ENCODE results near the gene AFDN.
"Not testable (repeated sequence)": the region's sequence is repeated elsewhere in the genome, so short reads cannot be mapped to it uniquely, and the experiment has no call there.

AFDN gene

DNA sequence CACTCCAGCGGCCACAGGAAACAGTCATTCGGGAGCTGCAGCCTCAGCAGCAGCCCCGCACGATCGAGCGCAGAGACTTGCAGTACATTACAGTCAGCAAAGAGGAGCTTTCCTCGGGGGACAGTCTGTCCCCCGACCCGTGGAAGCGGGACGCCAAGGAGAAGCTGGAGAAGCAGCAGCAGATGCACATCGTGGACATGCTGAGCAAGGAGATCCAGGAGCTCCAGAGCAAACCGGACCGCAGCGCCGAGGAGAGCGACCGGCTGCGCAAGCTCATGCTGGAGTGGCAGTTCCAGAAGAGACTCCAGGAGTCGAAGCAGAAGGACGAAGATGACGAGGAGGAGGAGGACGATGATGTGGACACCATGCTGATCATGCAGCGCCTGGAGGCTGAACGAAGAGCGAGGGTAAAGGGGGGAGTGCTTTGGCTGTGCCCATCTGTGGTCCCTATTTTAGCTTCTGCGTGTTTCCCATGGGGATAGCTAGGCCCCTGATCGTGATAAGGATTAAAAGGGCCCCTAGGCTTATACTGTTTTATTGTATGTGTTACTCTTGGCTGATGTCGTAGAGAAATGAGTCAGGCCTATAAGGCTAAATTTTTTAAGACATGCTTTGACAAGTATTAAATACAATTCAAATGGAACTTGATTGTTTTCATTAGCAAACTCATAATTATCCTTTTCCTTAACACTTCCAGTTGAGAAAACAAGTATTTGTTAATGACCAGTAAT, 125.2 kb downstream of the AFDN start:
- DNase-seq (ENCODE audit: low spot score): no peak

GRCh38 chr6:167952512-167952859, 125.8 kb downstream of the AFDN start:
- no peak for DNase-seq (ENCODE audit: low spot score)

- no peak for DNase-seq (ENCODE audit: low spot score)
Measured at GRCh38 chr6:167953551-167953950, 126.8 kb downstream of the AFDN start.

DNA sequence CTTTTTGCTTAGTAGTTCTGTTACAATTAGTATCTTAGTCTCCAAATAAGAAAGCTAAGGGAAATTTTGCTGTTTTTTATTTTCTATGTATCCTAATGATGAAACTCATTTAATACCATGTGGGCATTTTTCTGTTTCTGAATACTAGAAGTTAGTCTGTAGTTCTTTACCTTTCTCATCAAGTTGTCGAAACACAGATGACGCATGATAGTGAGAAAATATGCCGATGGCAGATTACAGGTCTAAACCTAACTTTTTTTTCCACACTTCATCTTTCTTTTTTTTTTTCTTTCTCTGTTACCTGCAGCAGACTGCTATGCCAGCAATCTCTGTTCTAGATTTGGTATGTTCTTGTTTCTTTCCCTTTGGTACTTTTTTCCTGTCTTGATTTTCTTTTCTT, 127.4 kb downstream of the AFDN start:
- DNase-seq (ENCODE audit: low spot score): no peak

DNA sequence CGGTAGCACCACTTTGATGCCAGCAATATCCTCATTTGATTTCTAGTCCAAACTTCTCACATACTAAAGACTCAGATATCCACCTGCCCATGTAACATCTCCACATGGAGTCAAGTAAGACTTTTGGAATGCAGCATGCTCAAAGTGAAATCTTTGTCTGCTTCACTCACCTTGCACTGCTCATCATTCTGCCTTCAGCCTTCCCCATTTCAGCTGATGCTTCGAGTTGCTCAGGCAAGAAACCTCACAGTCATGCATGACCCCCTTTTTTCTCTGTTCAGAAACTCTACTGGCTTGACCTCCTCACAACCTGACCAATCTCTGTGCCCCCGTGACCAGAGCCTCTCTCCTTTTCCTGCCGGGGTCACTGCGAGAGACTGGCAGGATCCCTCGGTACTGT, 129.8 kb downstream of the AFDN start:
- no peak for DNase-seq (ENCODE audit: low spot score)

DNA sequence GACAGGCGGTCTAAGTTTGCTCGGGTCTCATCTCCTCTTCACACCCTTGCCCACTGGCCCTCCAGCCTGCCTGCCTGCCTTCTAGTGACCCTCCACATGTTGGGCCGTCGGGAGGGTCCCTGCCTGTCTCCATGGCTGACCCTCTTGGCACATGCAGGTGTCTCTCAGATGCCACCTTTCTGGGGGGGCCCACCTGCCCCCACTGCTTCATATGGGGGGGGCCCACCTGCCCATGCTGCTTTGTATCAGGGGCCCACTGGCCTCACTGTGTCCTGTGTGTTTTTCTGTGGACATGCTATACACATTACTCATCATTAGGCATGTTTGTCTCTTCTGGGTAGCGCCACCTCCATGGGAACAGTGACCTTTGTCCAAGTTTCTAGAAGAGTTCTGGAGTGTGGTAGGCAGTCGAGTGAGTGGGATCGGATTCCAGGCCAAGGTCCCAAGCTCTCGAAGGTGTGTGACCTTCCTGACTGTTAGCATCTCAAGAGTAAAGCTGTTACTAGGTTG, 130.3 kb downstream of the AFDN start:
- no peak for DNase-seq (ENCODE audit: low spot score)

- no peak for DNase-seq (ENCODE audit: low spot score)
Measured at GRCh38 chr6:167957626-167958025, 130.9 kb downstream of the AFDN start.

- no peak for DNase-seq (ENCODE audit: low spot score)
Measured at GRCh38 chr6:167960579-167960978, 133.9 kb downstream of the AFDN start.

DNA sequence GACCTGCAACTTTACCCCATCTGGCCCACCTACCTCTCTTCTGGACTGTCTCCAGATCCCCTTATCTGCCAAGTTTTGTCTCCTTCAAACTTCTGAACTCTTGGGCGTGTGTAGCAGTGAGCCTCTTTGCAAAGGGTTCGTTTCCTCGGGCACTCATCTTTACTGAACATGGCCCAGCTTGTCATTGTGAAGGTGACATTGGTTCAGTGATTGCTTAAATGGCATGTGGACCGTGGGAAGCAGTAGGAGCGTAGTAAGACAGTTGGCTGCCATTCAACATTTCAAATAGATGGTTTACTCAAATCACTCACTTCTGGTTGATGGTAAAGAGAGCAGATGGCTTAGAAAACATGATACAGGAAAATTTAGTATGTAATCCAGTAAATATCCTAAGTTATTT, 136.0 kb downstream of the AFDN start:
- DNase-seq (ENCODE audit: low spot score): no peak

DNA sequence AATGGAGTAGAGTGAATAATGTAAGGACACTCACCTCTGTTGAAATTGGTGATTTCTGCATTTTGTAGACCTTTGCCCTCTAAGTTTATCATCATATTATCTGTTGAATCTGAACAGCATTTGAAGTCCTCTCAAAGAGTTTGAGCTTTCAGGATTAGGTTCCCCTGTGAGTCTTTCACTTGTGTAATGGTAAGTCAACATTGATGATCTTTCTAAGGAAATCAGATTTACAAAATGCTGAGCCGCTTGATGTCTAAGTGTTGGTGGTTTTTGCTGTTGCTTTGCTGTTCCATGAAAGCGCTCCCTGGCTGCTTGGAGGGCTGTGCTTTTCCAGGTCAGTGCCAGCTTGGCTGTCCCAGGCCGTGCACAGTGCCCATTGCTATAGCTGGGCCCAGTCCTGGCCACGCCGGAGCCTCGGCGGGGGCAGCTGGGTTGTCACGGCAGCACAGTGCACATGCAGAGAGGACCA, 136.9 kb downstream of the AFDN start:
- no peak for DNase-seq (ENCODE audit: low spot score)

DNA sequence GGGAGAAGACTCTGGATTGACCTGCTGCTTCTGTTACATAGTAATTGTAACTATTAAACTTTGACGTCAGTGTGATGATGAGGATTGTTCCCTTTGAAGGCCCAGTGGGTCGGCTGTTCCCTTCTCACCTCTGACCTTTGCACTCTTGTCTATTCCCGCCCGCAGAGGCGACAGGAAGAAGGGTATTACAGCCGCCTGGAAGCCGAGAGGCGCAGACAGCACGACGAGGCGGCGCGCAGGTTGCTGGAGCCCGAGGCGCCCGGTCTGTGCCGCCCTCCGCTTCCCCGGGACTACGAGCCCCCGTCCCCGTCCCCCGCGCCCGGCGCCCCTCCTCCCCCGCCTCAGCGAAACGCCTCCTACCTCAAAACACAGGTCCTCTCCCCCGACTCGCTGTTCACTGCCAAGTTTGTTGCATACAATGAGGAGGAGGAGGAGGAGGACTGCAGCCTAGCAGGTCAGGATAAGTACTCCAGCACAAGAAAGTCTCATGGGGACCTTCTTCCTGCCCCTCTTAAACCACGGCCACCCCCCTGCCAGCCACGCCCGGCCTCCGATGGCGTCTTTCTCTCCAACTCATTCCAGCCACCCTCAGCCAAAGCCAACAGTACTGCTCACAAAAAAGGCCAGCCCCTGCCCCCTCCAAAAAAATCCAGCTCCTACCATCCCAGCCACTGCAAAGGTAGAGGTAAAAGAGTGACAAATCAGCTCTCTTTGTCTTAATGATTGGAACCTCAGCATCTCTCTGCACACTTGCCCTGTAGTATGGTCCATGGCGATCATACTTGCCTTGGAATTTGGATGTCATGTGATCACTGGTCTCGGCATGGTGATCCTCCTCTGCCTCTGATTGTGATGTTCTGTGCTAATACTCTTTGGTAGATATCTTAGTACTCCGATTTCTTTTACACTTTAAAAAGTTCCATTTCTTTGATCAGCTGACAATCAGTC, 139.2 kb downstream of the AFDN start:
- no peak for DNase-seq (ENCODE audit: low spot score)

DNA sequence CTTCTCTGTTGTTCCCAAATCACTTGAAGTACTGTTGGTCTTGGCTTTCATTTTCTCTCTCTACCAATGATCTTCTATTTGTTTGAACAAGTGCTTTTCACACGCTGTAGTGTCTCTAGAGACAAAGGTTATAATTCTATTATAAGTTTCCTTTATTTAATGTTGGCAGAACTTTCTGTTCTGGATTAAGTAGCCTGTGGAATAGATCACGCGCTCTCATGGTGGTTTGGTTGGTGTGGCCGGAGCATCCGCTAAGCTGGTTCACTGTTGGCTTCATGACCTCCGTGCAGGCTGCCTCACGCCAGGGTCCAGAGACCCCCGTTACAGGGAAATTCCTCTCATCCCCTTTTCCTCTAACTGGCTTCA, 139.8 kb downstream of the AFDN start:
- DNase-seq (ENCODE audit: low spot score): no peak

DNA sequence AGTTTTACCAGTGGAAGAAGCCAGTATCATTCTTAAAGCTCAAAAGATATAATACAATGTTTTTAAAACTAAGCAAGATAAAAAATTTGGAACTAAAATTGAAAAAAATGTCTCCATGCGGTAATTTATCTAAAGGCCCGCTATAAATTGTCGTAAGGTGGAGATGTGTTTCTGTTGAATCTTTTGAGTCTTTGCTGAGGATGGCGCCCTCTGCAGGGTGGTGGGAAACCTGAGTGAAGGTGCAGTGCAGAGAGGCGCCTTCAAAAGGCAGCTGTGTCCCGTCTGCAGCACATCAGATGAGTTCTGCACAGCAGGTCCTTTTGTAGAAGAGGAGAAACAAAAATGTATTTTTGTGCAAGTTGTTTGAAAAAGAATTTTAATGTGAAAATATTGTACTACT, 141.4 kb downstream of the AFDN start:
- no peak for DNase-seq (ENCODE audit: low spot score)

GRCh38 chr6:167970230-167970629, 143.5 kb downstream of the AFDN start:
- DNase-seq (ENCODE audit: low spot score): no peak

DNA sequence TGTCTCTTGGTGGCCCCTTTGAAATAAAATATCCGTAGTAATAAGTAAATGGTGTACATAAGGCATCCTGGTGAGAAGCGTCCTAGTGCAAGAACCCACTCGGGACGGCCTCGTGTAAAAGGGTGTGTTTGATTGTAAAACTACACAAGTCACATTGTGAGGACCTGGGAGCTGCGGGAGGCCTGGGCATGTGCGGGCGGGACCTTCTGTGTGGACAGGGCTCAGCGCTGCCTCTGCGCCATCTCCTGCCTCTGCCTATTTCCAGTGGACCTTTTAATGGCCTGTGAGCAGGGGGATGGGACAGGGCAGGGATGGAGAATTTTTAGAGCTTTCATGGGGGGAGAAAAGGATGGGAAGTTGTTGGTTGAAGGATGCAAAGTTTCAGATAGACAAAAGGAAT, 145.5 kb downstream of the AFDN start:
- no peak for DNase-seq (ENCODE audit: low spot score)

- no peak for DNase-seq (ENCODE audit: low spot score)
Measured at GRCh38 chr6:167973148-167973885, 146.6 kb downstream of the AFDN start.

DNA sequence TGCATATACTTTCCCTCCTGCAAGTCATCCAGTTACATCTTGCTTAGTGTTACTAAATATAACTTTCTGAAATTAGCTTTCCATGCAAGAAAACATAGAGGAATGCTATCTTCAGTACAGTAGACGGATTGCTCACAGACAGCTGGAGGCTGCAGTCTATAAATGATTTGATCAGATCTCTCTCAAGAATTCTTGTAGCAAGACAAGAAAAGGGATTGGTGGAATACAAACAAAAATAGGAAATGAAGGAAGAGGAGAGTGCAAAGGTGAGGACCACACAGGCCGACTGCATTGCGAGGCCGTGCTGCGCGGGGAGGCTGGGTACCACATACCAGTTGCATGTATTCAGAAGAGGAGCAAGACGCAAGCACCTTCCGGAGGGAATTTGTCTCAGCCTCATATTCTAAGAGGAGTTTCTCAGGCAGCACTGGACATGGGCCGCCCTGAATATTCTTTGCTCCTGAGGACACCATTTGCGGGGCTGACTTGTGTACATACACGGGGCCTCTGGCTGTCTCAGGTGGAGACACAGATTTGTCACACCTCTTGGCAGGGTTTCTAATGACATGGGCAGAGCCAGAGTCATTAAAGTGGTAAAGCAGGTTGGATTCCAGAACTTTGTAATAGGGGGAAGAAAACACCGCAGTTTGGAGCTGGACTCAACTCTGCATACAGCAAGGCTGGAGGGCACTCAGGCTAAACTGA, 148.1 kb downstream of the AFDN start:
- no peak for DNase-seq (ENCODE audit: low spot score)

DNA sequence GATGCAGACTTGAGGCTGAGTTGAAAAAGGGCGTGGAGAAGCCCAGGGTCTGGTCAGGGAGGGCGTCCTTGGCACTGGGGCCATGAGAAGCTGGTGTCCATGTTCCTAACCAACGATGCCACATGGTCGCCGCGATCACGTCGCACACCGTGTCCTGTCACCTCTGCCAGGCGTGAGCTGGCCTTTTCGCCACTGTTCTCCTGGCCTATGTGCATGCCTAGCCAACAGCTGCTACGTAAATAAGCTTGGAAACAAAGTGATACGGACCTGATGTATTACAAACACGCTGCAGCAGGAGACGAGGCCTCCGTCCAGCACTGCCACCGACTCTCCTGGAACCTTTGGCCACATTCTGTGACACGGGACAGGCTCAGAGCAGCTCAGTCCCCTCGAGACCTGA, 148.7 kb downstream of the AFDN start:
- DNase-seq (ENCODE audit: low spot score): no peak

GRCh38 chr6:167976116-167976657, 149.5 kb downstream of the AFDN start:
- DNase-seq (ENCODE audit: low spot score): not testable (repeated sequence)

GRCh38 chr6:167976708-167977107, 150.0 kb downstream of the AFDN start:
- no peak for DNase-seq (ENCODE audit: low spot score)

- DNase-seq (ENCODE audit: low spot score): no peak
Measured at GRCh38 chr6:167977717-167978467, 151.2 kb downstream of the AFDN start.
